Skeletal muscle tissue (tissue), 4 donors: ENCODE measurements around the gene ABLIM2. TPM values are rescaled to one million over a fixed set of nuclear protein-coding genes. Genes with fewer than 3 reads are reported as not detected.
A peak's percentile ranks its signal among the peaks of the same experiment; 100 is the strongest.

Source experiments
- H3K27ac ChIP-seq: one replicate; pipeline ENCODE4 v1.7.0; 2013; ENCODE audit warnings: mild to moderate bottlenecking, low read depth, low read length, inconsistent platforms
- H3K27me3 ChIP-seq, 3 donors: one replicate each; pipeline ENCODE4 v1.7.0; 2013; ENCODE audit warnings: low read length in 3 of 3; ENCODE audit not compliant: control insufficient read depth in 3 of 3, insufficient read depth in 3 of 3
- H3K36me3 ChIP-seq, 3 donors: one replicate each; pipeline ENCODE4 v1.7.0; 2013; ENCODE audit warnings: low read length in 3 of 3; ENCODE audit not compliant: control insufficient read depth in 3 of 3, insufficient read depth in 3 of 3
- H3K4me1 ChIP-seq, 3 donors: one replicate each; pipeline ENCODE4 v1.7.0; 2013; ENCODE audit warnings: low read length in 3 of 3, mild to moderate bottlenecking in 3 of 3; ENCODE audit not compliant: control insufficient read depth in 3 of 3, insufficient read depth in 3 of 3
- H3K4me3 ChIP-seq, 3 donors: one replicate each; pipeline ENCODE4 v1.7.0; 2013; ENCODE audit warnings: low read length in 3 of 3
- H3K9ac ChIP-seq, 3 donors: one replicate each; pipeline ENCODE4 v1.7.0; 2013; ENCODE audit warnings: low read length in 3 of 3, mild to moderate bottlenecking in 3 of 3, moderate library complexity in 2 of 3, low read depth in 1 of 3
- H3K9me3 ChIP-seq, 3 donors: one replicate each; pipeline ENCODE4 v1.7.0; 2013; ENCODE audit warnings: low read length in 3 of 3; ENCODE audit not compliant: control insufficient read depth in 3 of 3
- total RNA-seq: library from RNA; depleted of rRNA; stranded (reverse); fragments of >200 nt; gene quantifications from one replicate; pipeline ENCODE4 v1.2.3, GENCODE V29; 2014
- donor health status: Osteomylitis.

Gene ABLIM2
- total RNA-seq, 1 donor from 2014 or later = 7.3 TPM

DNA sequence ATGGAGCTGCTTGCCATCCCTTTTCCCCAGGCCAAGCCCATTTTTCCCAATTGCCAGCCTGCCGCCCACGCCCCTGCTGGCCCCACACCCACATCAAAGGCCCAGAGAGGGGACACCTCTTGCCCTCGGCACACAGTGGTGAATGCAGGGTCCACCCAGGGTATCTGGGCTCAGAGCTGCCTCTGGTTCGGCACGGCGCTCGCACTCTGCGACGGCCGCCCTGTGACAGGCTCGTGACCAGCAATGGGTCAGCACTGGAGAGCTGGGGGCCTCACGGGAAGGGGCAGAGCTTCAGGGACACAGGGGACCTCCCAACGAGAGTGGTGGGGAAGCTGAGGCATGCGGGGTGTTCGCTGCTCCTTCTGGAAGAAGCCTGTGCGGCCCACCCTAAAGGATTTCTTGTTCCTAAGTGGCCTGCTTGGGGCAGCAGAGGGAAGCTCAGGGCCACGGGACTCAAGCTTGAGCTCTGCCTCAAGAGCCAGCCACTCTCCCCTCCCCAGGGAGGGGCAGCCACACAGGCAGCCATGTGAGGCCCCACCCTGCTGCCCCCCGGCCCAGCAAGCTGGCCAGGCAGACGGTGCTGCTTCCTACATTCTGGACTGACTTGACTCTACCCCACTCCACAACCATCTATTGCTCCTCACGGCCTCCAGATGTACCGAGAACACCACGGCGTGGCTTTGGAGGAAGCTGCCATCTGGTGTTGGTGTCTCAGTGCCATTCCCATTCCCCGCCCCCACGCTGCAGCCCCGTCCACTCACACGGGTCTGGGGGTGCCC, 73.7 kb downstream of the ABLIM2 start:
- no peak overlapping the region for H3K27ac ChIP-seq
- peaks cover 6 to 43% (median 30%) of the 10 kb centered on the region in 3 donors for H3K4me1 ChIP-seq
- H3K9me3 ChIP-seq = no peaks in the 10 kb centered on the region
- peak overlapping the region in 1 of 3 donors; percentile 3 for H3K9ac ChIP-seq
- no peak overlapping the region for H3K4me3 ChIP-seq
- no peaks in the 10 kb centered on the region for H3K27me3 ChIP-seq
- peaks cover 18 to 30% (median 28%) of the 10 kb centered on the region in 3 donors for H3K36me3 ChIP-seq

GRCh38 chr4:8084031-8084660, 74.5 kb downstream of the ABLIM2 start:
- Histone ChIP-seq H3K36me3 (peaks cover 23 to 37% (median 33%) of the 10 kb centered on the region in 3 donors), H3K27me3 (no peaks in the 10 kb centered on the region), H3K4me3 (no peak overlapping the region), H3K27ac (no peak overlapping the region), H3K9me3 (no peaks in the 10 kb centered on the region), H3K4me1 (peaks cover 6 to 46% (median 30%) of the 10 kb centered on the region in 3 donors), H3K9ac (no peak overlapping the region)

GRCh38 chr4:8083086-8083825, 75.4 kb downstream of the ABLIM2 start:
- H3K27me3 ChIP-seq = no peaks in the 10 kb centered on the region
- peaks cover 29 to 44% (median 40%) of the 10 kb centered on the region in 3 donors for H3K36me3 ChIP-seq
- no peaks in the 10 kb centered on the region for H3K9me3 ChIP-seq
- H3K9ac ChIP-seq = peak overlapping the region in 1 of 3 donors; percentile 25
- peaks cover 6 to 45% (median 23%) of the 10 kb centered on the region in 3 donors for H3K4me1 ChIP-seq
- no peak overlapping the region for H3K27ac ChIP-seq
- no peak overlapping the region for H3K4me3 ChIP-seq

DNA sequence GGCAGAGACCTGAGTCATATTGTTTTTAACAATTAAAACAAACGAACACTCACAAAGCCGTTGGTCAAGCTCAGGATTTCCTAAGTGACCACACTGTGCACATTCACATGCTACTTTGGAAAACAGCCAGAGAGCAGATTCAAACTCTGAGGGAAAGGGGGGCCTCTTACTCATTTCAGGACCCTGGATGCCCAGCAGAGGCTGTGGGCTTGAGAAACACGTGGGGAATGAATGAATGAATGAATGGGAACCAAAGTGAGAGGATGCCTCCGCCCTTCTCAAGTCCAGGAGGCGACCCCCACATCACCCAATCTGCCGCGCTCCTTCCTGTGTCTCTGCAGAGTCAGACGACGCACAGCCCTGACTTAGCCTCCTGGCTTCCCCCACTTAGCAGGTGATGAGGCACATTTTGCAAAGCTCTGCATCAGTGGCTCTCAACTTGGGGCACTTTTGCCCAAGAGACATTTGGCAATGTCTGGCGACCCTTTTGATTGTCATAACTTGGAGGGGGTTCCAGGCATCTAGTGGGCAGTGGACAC, 76.0 kb downstream of the ABLIM2 start:
- H3K27me3 ChIP-seq = no peaks in the 10 kb centered on the region
- H3K36me3 ChIP-seq = peaks cover 34 to 50% (median 43%) of the 10 kb centered on the region in 3 donors

GRCh38 chr4:8081621-8082516, 76.7 kb downstream of the ABLIM2 start:
- Histone ChIP-seq H3K27me3 (no peaks in the 10 kb centered on the region), H3K9ac (peak overlapping the region in 1 of 3 donors; percentile 50), H3K36me3 (peaks cover 39 to 55% (median 48%) of the 10 kb centered on the region in 3 donors), H3K27ac (no peak overlapping the region), H3K4me3 (no peak overlapping the region), H3K9me3 (no peaks in the 10 kb centered on the region), H3K4me1 (peaks cover 6 to 40% (median 20%) of the 10 kb centered on the region in 3 donors)

More for the DNA sequence above, 76.0 kb downstream of the ABLIM2 start:
- no peak overlapping the region for H3K27ac ChIP-seq
- peak overlapping the region in 1 of 3 donors; percentile 8 for H3K9ac ChIP-seq
- H3K9me3 ChIP-seq = no peaks in the 10 kb centered on the region
- H3K4me1 ChIP-seq = peaks cover 6 to 43% (median 20%) of the 10 kb centered on the region in 3 donors
- H3K4me3 ChIP-seq = no peak overlapping the region

DNA sequence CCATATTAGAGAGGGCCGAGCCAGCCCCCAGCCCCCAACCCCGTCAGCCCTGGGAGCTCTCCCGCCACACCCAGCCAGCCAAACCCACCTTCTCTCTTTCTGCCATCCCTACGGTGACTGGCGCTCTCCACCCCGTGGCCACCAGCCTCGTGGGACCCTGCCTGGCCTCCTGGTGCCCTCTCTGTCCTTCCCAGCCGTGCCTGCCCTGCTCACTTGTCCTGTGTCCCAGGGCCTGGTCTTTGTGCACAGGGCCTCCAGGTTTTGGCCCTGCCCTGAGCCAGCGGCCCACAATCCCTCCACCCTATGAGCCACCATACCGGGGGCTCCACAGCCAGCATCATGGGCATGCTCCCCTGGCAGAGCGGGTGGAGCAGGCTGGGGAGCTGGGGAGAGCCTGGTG, 77.4 kb downstream of the ABLIM2 start:
- Histone ChIP-seq H3K4me1 (peaks cover 6 to 40% (median 20%) of the 10 kb centered on the region in 3 donors), H3K4me3 (no peak overlapping the region), H3K36me3 (peaks cover 40 to 55% (median 49%) of the 10 kb centered on the region in 3 donors), H3K27me3 (no peaks in the 10 kb centered on the region), H3K9ac (peak overlapping the region in 1 of 3 donors; percentile 50), H3K27ac (no peak overlapping the region), H3K9me3 (no peaks in the 10 kb centered on the region)

DNA sequence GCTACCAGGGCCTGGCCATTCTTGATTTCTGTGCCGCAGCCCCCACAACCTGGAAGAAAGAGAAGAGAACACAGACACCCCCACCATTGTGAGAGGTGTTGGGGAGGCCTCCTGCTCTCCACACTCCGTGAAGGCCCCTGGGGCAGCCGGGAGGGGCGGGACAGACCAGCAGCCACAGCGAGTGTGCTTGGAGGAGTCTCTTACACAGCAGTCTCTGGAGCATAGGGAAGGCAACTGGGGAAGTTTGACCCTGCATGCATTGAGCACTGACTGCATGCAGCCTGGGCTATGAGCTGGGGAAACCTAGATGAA, 77.9 kb downstream of the ABLIM2 start:
- peak overlapping the region in 1 of 3 donors; percentile 69 for H3K9ac ChIP-seq
- no peaks in the 10 kb centered on the region for H3K27me3 ChIP-seq
- H3K36me3 ChIP-seq = peaks cover 42 to 55% (median 51%) of the 10 kb centered on the region in 3 donors
- no peak overlapping the region for H3K4me3 ChIP-seq
- H3K4me1 ChIP-seq = peaks cover 6 to 40% (median 20%) of the 10 kb centered on the region in 3 donors
- H3K27ac ChIP-seq = no peak overlapping the region
- H3K9me3 ChIP-seq = no peaks in the 10 kb centered on the region

- H3K27ac ChIP-seq = no peak overlapping the region
- H3K9ac ChIP-seq = peak overlapping the region in 1 of 3 donors; percentile 69
- H3K27me3 ChIP-seq = no peaks in the 10 kb centered on the region
- H3K4me3 ChIP-seq = no peak overlapping the region
- no peaks in the 10 kb centered on the region for H3K9me3 ChIP-seq
- peaks cover 6 to 40% (median 20%) of the 10 kb centered on the region in 3 donors for H3K4me1 ChIP-seq
- peaks cover 47 to 54% (median 49%) of the 10 kb centered on the region in 3 donors for H3K36me3 ChIP-seq
Observed at GRCh38 chr4:8079916-8080753, 78.5 kb downstream of the ABLIM2 start.
